Measurements from ENCODE around the gene RAPH1. TPM values are rescaled to one million over a fixed set of nuclear protein-coding genes. Genes with fewer than 3 reads are reported as not detected.

Gene RAPH1
- 17.2 TPM for total RNA-seq
- long read RNA-seq, partial matches to known transcripts, result 0 of 7 reads
- long read RNA-seq, other reads (novel, unspliced or antisense), result 7 of 7 reads

GRCh38 chr2:203535078-203535783 is at the start of gene RAPH1:
Gene RAPH1, minus strand, starts transcription at chr2:203535301. Its CDS starts 39,948 bp downstream, at chr2:203495353.
- intact Hi-C loops (cut with micrococcal nuclease), result no loop called here
- H3K27ac ChIP-seq (replicated peaks), result peak within 1 kb of the TSS; percentile 93
- H3K27me3 ChIP-seq (ENCODE audit: low read depth), result no peaks in the 10 kb centered on the region
- H3K9me3 ChIP-seq (replicated peaks), result peaks cover 13% of the 10 kb centered on the region
- no peak for TF ChIP-seq CTCF (IDR thresholded peaks at IDR 0.05; ENCODE audit: borderline replicate concordance)
- no peaks in the 10 kb centered on the region for H3K36me3 ChIP-seq
- DNase-seq, result peak; percentile 91
- H3K4me3 ChIP-seq, result peak within 1 kb of the TSS; percentile 94
- H3K4me1 ChIP-seq, result peaks cover 45% of the 10 kb centered on the region

GRCh38 chr2:203584784-203585183 is 49.7 kb upstream of the RAPH1 start:
- no peak overlapping the region for H3K27ac ChIP-seq (replicated peaks)
- intact Hi-C loops (cut with micrococcal nuclease), result no loop called here
- DNase-seq, result no peak

GRCh38 chr2:203583701-203584100 is 48.6 kb upstream of the RAPH1 start:
- no peak for TF ChIP-seq CTCF (IDR thresholded peaks at IDR 0.05; ENCODE audit: borderline replicate concordance)
- Histone ChIP-seq H3K27me3 (ENCODE audit: low read depth) (no peaks in the 10 kb centered on the region), H3K27ac (replicated peaks) (no peak overlapping the region), H3K9me3 (replicated peaks) (no peaks in the 10 kb centered on the region), H3K36me3 (no peaks in the 10 kb centered on the region), H3K4me3 (no peak overlapping the region), H3K4me1 (peaks cover 38% of the 10 kb centered on the region)
- intact Hi-C loops (cut with micrococcal nuclease), result no loop called here
- no peak for DNase-seq

More at GRCh38 chr2:203584784-203585183, 49.7 kb upstream of the RAPH1 start:
- no peak overlapping the region for H3K4me3 ChIP-seq
- peaks cover 30% of the 10 kb centered on the region for H3K4me1 ChIP-seq
- no peaks in the 10 kb centered on the region for H3K36me3 ChIP-seq
- H3K9me3 ChIP-seq (replicated peaks), result no peaks in the 10 kb centered on the region
- H3K27me3 ChIP-seq (ENCODE audit: low read depth), result no peaks in the 10 kb centered on the region
- no peak for TF ChIP-seq CTCF (IDR thresholded peaks at IDR 0.05; ENCODE audit: borderline replicate concordance)

- Histone ChIP-seq H3K36me3 (no peaks in the 10 kb centered on the region), H3K4me1 (peaks cover 38% of the 10 kb centered on the region), H3K4me3 (no peak overlapping the region), H3K27me3 (ENCODE audit: low read depth) (no peaks in the 10 kb centered on the region), H3K27ac (replicated peaks) (peak overlapping the region; percentile 65), H3K9me3 (replicated peaks) (no peaks in the 10 kb centered on the region)
- TF ChIP-seq CTCF (IDR thresholded peaks at IDR 0.05; ENCODE audit: borderline replicate concordance), result no peak
- intact Hi-C loops (cut with micrococcal nuclease), result no loop called here
- no peak for DNase-seq
These were observed 48.1 kb upstream of the RAPH1 start for GRCh38 chr2:203583084-203583695.

GRCh38 chr2:203582468-203582867 is 47.4 kb upstream of the RAPH1 start:
- no peaks in the 10 kb centered on the region for H3K27me3 ChIP-seq (ENCODE audit: low read depth)
- H3K9me3 ChIP-seq (replicated peaks), result no peaks in the 10 kb centered on the region
- H3K27ac ChIP-seq (replicated peaks), result peak overlapping the region; percentile 65
- TF ChIP-seq CTCF (IDR thresholded peaks at IDR 0.05; ENCODE audit: borderline replicate concordance), result no peak
- H3K4me3 ChIP-seq, result no peak overlapping the region
- peaks cover 38% of the 10 kb centered on the region for H3K4me1 ChIP-seq
- H3K36me3 ChIP-seq, result no peaks in the 10 kb centered on the region
- no peak for DNase-seq
- intact Hi-C loops (cut with micrococcal nuclease), result no loop called here

Measured in left ventricle myocardium inferior (tissue), 1 donor.